ENCODE data around the gene CPED1. TPM values are rescaled to one million over a fixed set of nuclear protein-coding genes. Genes with fewer than 3 reads are reported as not detected.

CPED1 gene
- total RNA-seq = not detected

DNA sequence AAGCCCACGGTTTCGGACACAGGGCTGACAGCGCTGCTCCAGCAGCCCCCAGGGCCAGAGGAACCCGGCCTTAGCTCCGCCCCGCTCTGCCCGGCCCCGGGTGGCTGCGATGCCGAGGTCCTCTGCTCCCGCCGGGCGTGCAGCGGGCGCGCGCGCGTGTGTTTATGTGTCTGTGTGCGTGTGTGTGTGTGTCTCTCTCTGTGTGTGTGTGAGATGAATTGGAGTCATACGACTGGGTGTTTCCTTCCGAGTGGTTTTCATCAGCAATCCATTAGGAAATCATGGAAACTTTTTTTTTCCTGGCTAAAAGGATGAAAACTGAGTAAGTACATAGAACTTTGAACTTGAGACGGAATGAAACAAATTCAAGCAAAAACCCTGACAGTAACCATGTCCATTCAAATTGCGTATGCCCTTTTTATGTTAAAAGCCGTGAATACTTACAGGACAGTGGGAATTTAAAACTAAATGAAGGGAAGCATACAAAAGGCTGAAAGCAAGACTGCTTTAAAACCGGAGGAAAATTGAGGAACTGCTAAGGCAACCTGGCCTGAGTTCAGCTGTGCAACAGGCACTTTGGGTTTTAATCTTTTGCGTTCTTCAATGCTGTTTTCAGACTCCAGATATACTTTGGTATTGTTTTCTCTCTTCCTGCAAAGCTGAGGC, at the start of gene CPED1:
TSS of gene CPED1 (plus strand) at position 121 of the 666 bp plus-strand sequence. CDS start 911 bp downstream, outside the sequence.
- Mint-ChIP-seq H3K36me3 (ENCODE audit: insufficient read depth in 2 of 2) (peaks cover 0 to 2% of the 10 kb centered on the region in 2 donors), H3K27ac (no peak within 1 kb of the TSS), H3K4me3 (peak within 1 kb of the TSS; percentile 76 to 94), H3K9me3 (no peaks in the 10 kb centered on the region), H3K27me3 (ENCODE audit: low read depth) (peaks cover 59% of the 10 kb centered on the region), H3K4me1 (ENCODE audit: low read depth) (peaks cover 17% of the 10 kb centered on the region)
- ATAC-seq (replicated peaks in 1 of 2) (peak; percentile 66 to 73), DNase-seq (peak; percentile 46 to 56)

DNA sequence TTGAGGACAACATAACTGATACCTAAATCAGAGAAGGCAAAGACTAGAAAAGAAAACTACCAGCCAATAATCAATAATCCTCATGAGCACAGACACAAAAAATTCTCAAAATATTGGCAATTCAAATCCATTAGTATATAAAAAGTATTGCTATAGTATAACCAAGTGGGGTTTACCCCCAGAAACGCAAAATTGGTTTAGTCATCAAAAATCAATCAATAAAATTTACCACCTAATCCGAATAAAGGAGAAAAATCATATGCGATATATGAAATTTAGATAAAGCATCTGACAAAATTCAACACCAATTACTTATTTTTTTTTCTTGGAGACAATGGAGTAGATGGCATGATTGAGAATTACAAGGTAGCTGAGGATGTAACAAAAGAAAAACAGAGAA, 49.2 kb upstream of the CPED1 start:
- ATAC-seq (replicated peaks in 1 of 2) = no peak
- Mint-ChIP-seq H3K9me3 (no peaks in the 10 kb centered on the region), H3K4me1 (ENCODE audit: low read depth) (peaks cover 4% of the 10 kb centered on the region)

DNA sequence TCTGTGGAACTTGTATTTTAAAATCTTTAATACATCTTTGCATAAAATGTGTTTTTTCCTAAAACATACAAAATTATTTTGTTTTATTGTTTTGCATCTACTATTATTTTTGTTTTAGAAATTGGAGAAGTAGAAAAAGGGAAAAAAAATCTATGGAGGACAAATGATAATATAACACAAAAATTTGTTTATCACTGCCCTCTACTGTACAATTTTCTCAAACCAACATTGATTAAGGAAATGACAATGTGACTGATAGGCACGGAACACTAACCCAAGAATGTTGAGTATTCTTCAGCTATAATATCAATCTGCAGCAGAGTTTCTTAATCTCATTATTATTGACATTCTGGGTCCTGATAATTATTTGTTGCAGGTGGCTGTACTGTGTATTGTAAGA, 47.4 kb upstream of the CPED1 start:
- Mint-ChIP-seq H3K27me3 (ENCODE audit: low read depth) (peaks cover 16% of the 10 kb centered on the region), H3K27ac (no peak overlapping the region), H3K36me3 (ENCODE audit: insufficient read depth in 2 of 2) (no peaks in the 10 kb centered on the region), H3K4me3 (no peak overlapping the region), H3K4me1 (ENCODE audit: low read depth) (peaks cover 4% of the 10 kb centered on the region), H3K9me3 (no peaks in the 10 kb centered on the region)
- no peak for ATAC-seq (replicated peaks in 1 of 2)
- no peak for DNase-seq

More for the DNA sequence above, 49.2 kb upstream of the CPED1 start:
- Mint-ChIP-seq H3K4me3 (no peak overlapping the region), H3K27me3 (ENCODE audit: low read depth) (peaks cover 7% of the 10 kb centered on the region), H3K36me3 (ENCODE audit: insufficient read depth in 2 of 2) (no peaks in the 10 kb centered on the region), H3K27ac (no peak overlapping the region)
- no peak for DNase-seq

DNA sequence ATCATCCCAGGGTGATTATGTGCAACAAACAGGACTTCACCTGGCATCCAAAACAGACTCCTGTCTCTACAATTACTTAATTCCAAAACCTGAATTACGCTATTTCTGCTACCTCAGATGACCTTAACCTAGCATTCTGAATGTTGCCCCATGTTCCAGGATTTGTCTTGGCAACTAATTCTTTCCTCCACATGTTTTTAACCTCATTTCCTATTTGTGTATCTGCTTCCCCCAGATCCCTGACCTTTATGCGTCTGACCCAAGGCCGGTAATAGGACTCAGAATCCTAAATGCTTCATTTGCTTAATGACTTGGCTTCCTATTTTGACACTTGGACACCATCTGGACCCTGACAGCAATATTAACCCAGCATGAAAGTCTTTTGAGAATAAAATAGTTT, 46.7 kb upstream of the CPED1 start:
- ATAC-seq (replicated peaks in 1 of 2) (no peak), DNase-seq (no peak)
- Mint-ChIP-seq H3K27ac (no peak overlapping the region), H3K4me3 (no peak overlapping the region), H3K9me3 (no peaks in the 10 kb centered on the region), H3K4me1 (ENCODE audit: low read depth) (peaks cover 4% of the 10 kb centered on the region), H3K36me3 (ENCODE audit: insufficient read depth in 2 of 2) (no peaks in the 10 kb centered on the region), H3K27me3 (ENCODE audit: low read depth) (peaks cover 22% of the 10 kb centered on the region)

DNA sequence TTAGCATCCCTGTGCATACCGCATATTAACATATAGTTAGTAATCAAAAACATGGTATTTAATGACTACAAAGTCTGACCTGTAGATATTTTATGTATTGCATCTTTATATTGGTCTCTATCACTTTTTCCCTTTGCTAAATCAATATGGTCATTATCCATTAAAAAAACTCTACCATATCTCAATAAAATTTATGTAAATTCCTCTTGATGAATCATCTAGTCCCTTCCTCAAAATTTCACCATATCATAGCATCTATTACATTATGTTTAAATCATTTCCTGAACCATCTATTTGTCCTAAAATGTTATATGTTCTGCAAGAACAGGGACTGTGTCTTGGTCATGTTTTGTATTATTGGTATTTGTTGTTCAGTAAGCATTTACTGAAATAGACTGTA, 45.6 kb upstream of the CPED1 start:
- Mint-ChIP-seq H3K4me3 (no peak overlapping the region), H3K27me3 (ENCODE audit: low read depth) (peaks cover 22% of the 10 kb centered on the region), H3K27ac (no peak overlapping the region), H3K4me1 (ENCODE audit: low read depth) (no peaks in the 10 kb centered on the region), H3K9me3 (no peaks in the 10 kb centered on the region), H3K36me3 (ENCODE audit: insufficient read depth in 2 of 2) (no peaks in the 10 kb centered on the region)
- ATAC-seq (replicated peaks in 1 of 2) (no peak), DNase-seq (no peak)

DNA sequence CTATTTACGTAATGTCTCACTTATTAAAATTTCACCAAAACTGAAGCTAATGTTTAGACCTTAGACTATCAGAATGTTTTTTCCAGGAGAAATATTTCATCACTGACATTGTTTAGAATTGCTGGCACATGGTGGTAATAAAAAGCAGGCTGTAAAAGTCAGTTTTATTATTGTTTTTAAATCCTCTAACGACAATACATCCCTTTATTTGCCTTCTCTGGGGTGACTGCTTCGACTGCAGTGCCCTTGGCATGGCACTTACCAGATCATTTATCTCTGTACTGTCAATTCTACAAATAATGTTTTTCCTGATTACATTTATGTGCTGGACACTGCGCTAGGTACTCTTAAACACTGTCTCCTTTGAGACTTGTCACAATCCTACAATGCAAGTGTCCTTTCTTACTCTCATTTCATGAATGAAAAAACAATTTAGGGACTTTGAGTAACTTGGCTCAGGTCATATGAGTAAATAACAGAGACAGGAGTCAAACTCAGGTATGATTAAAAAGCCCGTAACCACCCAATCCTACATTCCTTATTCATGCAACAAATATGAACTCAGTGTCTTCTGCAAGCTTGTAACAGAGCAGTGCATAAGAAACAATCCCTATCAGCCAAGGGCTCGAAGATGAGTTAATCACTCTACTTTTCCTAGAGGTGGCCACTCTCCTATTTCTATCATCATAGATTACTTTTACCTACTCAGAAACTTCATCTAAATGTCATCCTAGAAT, 43.5 kb upstream of the CPED1 start:
- H3K27me3 Mint-ChIP-seq (ENCODE audit: low read depth) = peaks cover 22% of the 10 kb centered on the region
- H3K4me3 Mint-ChIP-seq = no peak overlapping the region
- H3K9me3 Mint-ChIP-seq = no peaks in the 10 kb centered on the region
- H3K36me3 Mint-ChIP-seq (ENCODE audit: insufficient read depth in 2 of 2) = peaks cover 0 to 2% of the 10 kb centered on the region in 2 donors
- no peak overlapping the region for H3K27ac Mint-ChIP-seq
- H3K4me1 Mint-ChIP-seq (ENCODE audit: low read depth) = peaks cover 12% of the 10 kb centered on the region
- no peak for ATAC-seq (replicated peaks in 1 of 2)
- no peak for DNase-seq

DNA sequence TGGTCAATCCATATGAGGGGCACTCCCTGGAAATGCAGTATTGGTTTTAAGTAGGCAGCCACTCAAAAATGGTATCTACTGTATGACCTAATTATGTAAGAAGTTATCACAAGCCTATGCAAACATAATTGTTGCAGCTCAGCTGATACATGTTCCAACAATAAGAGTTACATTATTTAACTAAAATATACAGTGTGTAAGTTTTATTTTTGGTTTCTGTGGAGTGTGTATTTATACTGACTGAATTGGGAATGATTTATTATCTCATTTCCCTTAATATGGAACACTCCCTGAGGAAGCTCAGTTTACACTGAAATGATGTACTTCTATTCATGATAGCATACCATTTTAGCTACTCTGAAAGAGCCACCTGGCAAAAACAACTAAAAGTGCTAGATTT, 40.5 kb upstream of the CPED1 start:
- DNase-seq (no peak), ATAC-seq (replicated peaks in 1 of 2) (no peak)
- Mint-ChIP-seq H3K9me3 (no peaks in the 10 kb centered on the region), H3K4me1 (ENCODE audit: low read depth) (peaks cover 21% of the 10 kb centered on the region), H3K27ac (no peak overlapping the region), H3K4me3 (peak overlapping the region in 1 of 2 donors; percentile 68), H3K27me3 (ENCODE audit: low read depth) (peaks cover 15% of the 10 kb centered on the region), H3K36me3 (ENCODE audit: insufficient read depth in 2 of 2) (peaks cover 4% of the 10 kb centered on the region in 2 donors)

DNA sequence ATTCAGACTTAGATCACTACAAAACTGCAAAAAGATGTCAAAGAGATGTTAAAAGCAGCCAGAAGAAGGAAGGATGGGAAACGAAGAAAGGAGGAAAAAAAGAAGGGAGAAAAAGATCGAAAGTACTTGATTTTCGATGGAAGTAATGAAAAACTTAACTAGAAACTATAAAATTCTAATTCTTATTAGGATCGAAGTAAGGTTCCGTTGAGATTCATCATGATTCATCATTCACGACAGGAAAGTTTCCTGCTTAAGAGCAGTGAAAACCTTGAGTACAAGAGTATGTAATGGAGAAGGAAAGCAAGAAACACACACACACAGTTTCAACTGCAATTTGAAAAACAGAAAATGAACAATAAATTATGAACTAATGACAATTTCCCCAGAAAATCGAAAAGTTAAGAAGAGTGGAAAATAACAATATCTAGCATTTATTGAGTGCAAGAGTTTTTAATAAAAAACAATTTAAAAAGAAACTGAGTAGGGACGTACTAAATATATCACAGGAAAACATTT, 39.1 kb upstream of the CPED1 start:
- Mint-ChIP-seq H3K27me3 (ENCODE audit: low read depth) (peaks cover 15% of the 10 kb centered on the region), H3K36me3 (ENCODE audit: insufficient read depth in 2 of 2) (peaks cover 4 to 7% of the 10 kb centered on the region in 2 donors), H3K4me3 (peak overlapping the region; percentile 94 to 99), H3K9me3 (no peaks in the 10 kb centered on the region), H3K27ac (peak overlapping the region; percentile 99), H3K4me1 (ENCODE audit: low read depth) (peaks cover 24% of the 10 kb centered on the region)
- DNase-seq (no peak), ATAC-seq (replicated peaks in 1 of 2) (no peak)

DNA sequence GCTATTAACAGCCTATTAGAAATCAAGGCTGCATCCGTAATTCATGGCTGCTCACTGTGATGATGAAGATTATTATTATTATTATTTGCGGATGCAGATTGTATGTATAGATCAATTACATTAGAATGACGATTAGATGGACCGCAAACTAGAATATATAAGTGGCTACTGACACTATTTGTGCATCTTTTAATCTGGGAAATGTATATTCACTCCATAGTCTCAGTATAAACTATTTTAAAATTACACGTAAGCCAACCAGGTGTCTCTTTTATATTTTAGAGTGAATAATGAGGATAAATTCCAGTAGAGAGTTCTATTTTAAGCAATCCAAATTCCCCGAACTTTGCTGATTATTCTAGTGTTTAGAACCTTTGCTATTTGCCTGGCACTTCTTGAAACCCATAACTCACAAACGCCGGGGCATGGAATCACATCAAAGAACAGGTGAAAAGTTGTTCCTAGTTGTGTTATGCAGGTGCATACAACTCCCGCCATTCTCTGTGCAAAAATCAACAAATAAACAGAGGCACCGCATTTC, 38.4 kb upstream of the CPED1 start:
- ATAC-seq (replicated peaks in 1 of 2) = no peak
- Mint-ChIP-seq H3K4me3 (peak overlapping the region; percentile 94 to 99), H3K27me3 (ENCODE audit: low read depth) (peaks cover 15% of the 10 kb centered on the region), H3K9me3 (no peaks in the 10 kb centered on the region), H3K36me3 (ENCODE audit: insufficient read depth in 2 of 2) (peaks cover 4 to 10% of the 10 kb centered on the region in 2 donors), H3K27ac (peak overlapping the region; percentile 99), H3K4me1 (ENCODE audit: low read depth) (peaks cover 28% of the 10 kb centered on the region)
- DNase-seq = no peak

DNA sequence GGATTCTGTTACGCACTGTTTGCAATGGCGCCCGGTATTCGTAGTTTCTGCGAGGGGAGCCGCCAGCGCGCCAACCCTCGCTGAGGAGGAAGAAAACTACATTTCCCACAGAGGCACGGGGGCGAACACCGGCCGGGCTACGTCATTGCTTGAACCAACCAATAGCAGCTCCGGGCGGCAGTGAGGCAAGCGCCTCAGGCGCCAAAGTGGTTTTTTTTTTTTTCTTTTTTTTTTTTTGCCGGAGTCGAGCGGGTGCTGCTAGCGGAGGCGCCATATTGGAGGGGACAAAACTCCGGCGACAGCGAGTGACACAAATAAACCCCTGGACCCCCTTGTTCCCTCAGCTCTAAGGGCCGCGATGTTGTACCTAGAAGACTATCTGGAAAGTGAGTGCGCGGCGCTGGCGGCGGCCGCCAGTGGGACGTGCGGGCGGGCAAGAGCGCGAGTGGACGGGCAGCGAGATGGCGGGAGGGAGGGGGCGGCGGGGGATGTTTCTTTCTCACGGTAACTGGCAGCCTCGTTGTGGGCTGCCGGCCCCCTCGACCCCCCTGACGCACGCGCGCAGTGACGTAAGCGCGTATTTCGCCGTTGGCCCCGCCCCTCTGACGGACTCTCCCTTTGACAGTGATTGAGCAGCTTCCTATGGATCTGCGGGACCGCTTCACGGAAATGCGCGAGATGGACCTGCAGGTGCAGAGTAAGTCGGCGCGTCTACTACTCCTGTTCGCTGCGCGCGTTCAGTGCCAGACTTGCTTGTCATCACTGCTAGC, 37.8 kb upstream of the CPED1 start, which contains the start of gene ING3:
TSS of gene ING3 (plus strand) at position 239 of the 770 bp plus-strand sequence. CDS start at position 359, 120 bp downstream.
- Mint-ChIP-seq H3K4me1 (ENCODE audit: low read depth) (peaks cover 34% of the 10 kb centered on the region), H3K27ac (peak within 1 kb of the TSS; percentile 99), H3K4me3 (peak within 1 kb of the TSS; percentile 94 to 99), H3K27me3 (ENCODE audit: low read depth) (peaks cover 9% of the 10 kb centered on the region), H3K9me3 (no peaks in the 10 kb centered on the region), H3K36me3 (ENCODE audit: insufficient read depth in 2 of 2) (peaks cover 4 to 11% of the 10 kb centered on the region in 2 donors)
- DNase-seq (peak; percentile 96 to 98), ATAC-seq (replicated peaks in 1 of 2) (peak; percentile 92 to 93)

DNA sequence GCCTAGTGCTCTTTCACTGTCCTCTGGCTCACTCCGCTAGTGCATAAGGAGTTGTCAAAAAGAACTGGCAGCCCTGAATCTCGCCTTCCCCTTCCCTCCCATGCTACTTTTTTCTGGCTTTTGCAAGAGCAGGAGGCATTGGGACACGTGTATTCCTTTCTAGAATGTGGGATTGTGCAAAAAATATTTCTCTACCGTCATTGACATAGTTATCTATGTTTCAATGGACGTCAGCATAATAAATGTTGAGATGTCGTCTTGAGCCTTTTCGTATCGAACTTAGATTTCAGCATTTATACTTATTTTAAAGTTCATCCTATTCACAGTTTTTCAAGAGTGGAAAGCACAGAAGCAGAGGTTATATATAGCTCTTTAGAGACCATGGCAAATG, 37.2 kb upstream of the CPED1 start:
- Mint-ChIP-seq H3K9me3 (no peaks in the 10 kb centered on the region), H3K27me3 (ENCODE audit: low read depth) (peaks cover 4% of the 10 kb centered on the region), H3K36me3 (ENCODE audit: insufficient read depth in 2 of 2) (peaks cover 6 to 16% of the 10 kb centered on the region in 2 donors), H3K4me3 (peak overlapping the region; percentile 94 to 99), H3K4me1 (ENCODE audit: low read depth) (peaks cover 40% of the 10 kb centered on the region), H3K27ac (peak overlapping the region; percentile 99)
- DNase-seq (no peak), ATAC-seq (replicated peaks in 1 of 2) (no peak)

DNA sequence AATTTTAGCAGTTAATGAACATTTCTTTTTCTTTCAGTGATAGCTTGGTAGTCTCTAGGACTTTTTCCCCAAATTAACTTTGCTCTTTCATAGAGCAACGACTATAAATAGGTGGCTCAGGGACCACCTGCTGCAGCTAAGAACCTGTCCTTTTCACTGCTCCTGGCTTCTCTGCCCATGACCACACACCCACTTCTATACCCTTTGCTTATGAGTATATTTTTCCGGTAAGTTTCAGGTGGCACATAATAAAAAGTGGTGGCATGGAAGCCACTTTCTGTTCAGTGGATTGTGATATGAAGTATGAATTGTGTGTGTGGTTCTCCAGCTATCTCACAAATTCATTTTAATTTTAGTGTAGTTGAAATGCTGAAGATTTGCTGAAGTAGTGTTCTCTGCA, 36.7 kb upstream of the CPED1 start:
- Mint-ChIP-seq H3K27me3 (ENCODE audit: low read depth) (no peaks in the 10 kb centered on the region), H3K4me3 (peak overlapping the region; percentile 94 to 99), H3K9me3 (no peaks in the 10 kb centered on the region), H3K36me3 (ENCODE audit: insufficient read depth in 2 of 2) (peaks cover 6 to 18% of the 10 kb centered on the region in 2 donors), H3K27ac (peak overlapping the region; percentile 99), H3K4me1 (ENCODE audit: low read depth) (peaks cover 42% of the 10 kb centered on the region)
- peak; percentile 9 to 16 for DNase-seq
- no peak for ATAC-seq (replicated peaks in 1 of 2)
